Measurements from ENCODE around the gene PROX2.

Gene PROX2

GRCh38 chr14:74841230-74842207 is 34.4 kb downstream of the PROX2 start:
- no peak for DNase-seq

DNA sequence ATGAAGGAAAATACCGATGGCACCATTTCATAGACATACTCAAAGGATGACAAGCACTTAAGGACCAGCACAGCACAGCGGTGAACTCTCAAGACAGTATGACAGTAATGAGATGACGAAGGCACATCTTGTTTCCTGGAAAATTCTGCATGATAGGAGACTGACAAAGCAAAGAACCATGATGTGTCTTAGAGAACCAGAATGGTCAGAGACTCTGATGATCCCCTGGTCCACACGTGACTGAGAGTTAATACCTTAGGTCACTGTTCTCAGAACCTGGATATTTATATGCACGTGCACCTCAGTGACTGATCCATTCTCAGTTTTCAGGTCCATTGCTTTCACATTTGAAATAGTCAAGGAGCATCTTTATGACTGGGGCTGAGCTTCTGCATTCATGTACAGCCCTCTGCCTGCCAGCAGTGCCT is 35.3 kb downstream of the PROX2 start:
- no peak for DNase-seq

DNA sequence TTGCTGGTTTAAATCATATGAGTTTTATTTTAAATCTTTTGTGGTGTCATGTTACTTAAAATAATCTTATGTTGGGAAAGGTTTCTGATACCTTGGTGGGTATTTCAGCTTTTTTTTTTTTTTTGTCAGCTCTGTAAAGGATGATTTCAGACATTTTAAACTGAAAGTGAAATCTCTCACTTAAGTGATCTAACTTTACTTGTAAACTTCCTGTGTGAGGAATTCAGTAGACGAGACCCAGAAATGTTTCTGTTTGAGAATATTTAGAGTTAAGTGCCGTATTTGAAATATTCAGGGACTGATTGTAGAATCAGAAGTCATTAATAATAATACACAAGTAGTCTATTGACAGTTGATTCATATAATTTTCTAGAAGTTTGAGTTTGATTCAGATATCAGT is 37.8 kb downstream of the PROX2 start:
- DNase-seq, result no peak

DNA sequence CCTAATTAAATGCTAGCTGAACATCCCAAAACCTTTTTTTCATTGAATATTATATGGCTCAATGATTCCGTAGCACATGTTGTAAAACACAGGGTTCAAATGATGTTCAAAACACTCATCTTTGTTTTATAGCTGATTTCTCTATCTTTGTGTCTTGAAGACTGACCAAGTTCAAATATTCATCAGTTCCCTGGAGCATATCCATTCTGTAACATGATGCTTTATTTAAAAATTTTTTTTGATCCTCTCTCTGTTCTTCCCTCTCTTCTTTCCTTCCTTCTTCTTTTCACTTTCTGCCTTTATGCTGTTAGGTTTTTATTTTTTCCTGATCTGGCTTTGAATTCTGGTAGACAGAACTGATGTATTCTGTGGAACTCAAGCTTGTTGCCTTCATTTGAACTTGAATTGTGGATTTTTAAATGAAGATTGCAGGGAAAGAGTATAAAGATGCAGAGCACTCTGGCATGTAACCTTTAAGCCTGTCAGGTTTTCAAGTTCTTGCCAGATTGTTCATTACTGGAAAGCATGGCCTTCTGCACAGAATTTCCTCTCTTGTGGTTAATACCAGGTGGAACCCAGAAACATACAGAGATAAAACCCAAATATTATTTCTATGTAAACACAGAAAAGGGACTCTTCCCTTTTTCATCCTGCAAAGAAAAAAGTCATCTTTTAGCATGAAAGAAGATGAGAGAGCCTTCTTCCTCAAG is 39.5 kb downstream of the PROX2 start:
- no peak for DNase-seq

GRCh38 chr14:74835645-74836250 is 40.2 kb downstream of the PROX2 start:
- no peak for DNase-seq

DNA sequence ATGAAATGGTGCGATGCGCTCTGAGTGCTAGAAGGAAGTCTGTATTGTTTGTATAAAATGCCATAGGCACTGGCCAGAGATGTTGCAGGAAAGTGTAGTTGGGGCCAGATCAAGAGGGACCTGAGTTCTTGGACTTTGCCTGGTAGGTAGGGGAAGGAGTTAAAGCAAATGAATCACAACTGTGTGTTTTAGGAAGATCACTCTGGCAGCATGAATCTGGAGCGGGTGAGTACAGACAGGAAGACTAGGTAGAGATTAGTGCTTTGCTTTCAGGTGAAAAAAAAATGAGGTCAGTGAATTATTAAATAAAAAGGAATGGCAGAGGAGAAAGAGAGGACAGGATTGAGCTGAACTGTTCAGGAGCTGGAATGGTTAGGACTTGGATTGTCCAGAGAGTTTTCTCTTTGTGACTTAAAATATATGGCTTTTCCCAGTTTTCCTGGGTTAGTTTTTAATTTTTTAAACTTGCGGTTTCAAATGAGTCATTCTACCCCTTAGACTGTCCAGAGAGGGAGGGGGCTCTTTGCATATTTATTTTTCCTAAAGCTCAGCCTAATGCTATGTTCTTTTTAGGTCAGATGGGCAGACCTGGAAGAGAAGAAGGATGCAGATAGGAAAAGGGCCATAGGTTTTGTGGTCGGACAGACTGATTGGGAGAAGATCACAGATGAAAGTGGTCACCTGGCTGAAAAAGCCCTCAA is 41.1 kb downstream of the PROX2 start:
- no peak for DNase-seq

- DNase-seq, result no peak
Observed at GRCh38 chr14:74832849-74833248, 43.1 kb downstream of the PROX2 start.

DNA sequence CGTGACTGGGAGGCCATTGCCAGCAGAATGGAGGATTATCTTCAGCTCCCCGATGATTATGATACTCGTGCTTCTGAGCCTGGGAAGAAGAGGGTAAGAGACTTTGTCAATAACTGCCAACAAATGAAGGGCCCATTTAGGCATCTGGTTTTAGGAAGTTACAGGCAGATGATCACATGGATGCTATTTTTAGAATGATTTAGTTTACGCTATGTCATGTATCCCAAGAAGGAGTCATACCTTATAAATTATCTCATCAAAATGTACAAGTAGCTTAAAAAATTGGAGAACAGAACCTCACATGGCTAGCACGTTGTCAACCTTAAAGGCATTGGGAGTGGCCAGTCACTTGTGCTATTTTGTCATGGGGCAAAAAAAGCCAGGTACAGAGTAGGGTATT is 46.7 kb downstream of the PROX2 start:
- no peak for DNase-seq

DNA sequence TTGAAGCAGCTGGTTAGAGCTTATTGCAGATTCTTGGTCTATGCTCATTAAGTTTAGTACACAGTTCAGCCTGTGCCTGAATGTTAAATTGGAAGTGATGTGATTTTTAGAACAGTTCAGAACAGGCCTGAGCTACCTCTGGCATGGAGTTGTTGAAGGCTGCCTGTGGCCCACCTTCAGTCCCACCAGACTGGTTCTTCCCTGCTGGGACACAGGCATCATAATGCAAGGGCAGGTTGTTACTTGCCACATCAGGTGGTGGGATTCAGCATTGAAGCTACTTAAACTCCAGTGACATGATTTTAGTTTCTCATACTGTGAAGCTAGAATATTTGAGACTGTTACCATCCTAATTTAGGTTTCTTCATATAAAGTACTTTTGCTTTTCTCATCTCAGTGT is 49.4 kb downstream of the PROX2 start:
- no peak for DNase-seq

Measured in NCI-H524 treated with DMSO at 0.1 percent for 48 hours (cell line).